GM21619 (cell line): Measurements from ENCODE around the gene GATA5.

Source experiments
- ATAC-seq: cut with Tn5 transposase; IDR thresholded peaks from one replicate; pipeline ENCODE4 v1.9.1; 2021; ENCODE audit not compliant: unreplicated experiment

GATA5 gene

GRCh38 chr20:62475772-62476055 lies at the start of gene GATA5:
TSS of gene GATA5 (minus strand) at chr20:62475995. CDS start at chr20:62475521, 474 bp downstream.
- ATAC-seq = no peak

GRCh38 chr20:62525014-62525413 lies 49.2 kb upstream of the GATA5 start:
- no peak for ATAC-seq

GRCh38 chr20:62524505-62524911 lies 48.7 kb upstream of the GATA5 start:
- no peak for ATAC-seq

GRCh38 chr20:62523473-62524203 lies 47.8 kb upstream of the GATA5 start:
- ATAC-seq = no peak

DNA sequence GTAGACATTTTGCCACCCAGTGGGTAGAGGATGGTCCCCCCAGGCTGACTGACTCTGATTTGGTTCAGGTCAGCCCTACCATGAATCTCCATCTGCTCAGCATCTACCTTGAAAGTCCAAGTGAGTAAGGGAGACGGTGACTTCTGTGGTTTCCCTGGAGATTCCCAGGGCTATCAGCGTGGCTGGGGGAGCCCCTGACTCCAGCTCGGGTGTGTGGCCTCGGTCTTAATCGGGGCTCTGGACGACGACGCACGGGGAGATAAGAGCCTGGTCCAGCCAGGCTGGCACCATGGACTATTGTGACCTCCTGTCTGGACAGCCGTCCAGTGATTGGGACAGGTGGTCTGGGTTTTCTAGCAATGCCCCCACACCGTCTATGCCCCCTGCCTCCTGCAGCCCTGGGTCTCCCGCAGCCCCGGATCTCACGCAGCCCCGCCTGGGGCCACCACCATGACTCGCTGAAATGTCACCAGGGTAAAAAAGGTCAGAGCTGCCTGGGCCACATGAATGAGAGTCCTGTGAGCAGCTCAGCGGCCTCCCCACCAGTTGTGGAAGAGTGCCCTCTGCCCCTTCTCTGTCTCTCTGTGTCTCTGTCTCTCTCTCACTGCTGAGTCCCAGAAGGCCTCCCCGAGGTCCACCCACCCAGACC lies 47.1 kb upstream of the GATA5 start:
- ATAC-seq = no peak

- no peak for ATAC-seq
These were observed 44.0 kb upstream of the GATA5 start for GRCh38 chr20:62519826-62520225.

DNA sequence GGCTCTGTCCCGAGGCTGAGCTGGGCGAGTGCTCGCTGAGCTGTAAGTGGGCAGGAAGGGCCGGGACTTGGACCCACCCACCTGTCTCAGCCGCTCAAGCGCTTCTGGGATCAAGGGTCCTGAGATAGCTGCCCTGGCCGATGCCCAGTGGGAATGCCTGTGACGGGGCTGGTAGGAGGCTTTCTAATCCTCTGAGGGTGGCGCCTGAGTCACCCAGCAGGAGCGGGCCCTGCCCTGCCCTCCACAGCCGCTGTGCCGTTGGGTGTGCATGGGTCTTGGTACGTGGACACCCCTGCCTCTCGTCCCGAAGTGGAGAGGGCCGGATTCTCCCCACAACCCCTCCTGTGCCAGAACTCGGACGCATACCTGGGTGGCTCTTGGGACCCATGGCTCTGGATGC lies 43.1 kb upstream of the GATA5 start:
- no peak for ATAC-seq

DNA sequence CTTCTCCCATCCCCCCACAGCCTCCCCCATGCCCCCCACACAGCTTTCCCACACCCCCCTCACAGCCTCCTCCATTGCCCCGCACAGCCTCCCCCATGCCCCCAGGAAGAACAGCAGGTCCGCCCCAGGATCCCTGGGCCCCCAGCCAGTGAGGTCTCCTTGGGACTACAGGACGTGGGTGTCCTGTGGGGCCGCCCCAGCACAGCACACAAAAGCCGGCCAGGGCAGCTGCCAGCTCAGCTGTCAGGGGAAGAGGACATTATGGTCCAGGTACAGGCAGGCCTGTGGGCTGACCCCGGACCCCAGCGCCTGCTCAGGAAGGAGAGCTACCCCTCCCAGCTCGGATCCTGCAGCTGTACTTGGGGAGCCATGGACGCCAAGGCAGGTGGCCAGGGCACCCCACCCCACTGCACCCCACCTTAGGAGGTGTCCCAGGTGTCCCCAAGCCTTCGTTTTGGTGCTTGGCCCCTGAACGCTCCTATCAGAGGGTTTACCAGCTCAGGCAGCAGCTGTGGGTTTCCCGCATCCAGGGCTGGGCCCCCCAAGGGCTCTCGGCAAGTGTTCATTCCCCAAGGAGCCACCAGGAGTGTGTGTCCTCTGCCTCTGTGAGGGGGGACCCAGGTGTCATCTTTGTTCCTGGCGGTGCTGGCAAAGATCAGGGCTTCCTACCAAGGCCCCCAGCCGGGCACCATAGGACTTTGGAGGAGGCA lies 42.3 kb upstream of the GATA5 start:
- ATAC-seq = no peak

DNA sequence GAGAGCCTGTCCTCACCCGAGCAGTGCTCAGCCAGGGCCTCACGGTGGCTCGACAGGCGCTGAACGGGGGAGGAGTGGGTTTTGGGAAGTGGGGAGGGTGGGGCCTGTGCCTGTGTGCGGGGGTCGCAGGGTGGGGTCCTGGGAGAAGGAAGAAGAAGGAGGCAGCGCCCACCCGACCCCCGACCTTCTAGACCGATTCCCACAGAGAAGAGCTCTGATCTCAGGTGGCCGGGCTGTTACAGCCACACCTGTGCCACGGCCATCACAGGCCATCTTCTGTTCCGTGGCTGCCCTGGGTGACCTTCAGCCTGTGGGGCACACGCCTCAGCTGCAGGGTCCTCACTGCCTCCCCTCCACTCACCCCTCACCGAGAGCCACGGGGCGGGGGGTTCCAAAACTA lies 41.4 kb upstream of the GATA5 start:
- no peak for ATAC-seq

DNA sequence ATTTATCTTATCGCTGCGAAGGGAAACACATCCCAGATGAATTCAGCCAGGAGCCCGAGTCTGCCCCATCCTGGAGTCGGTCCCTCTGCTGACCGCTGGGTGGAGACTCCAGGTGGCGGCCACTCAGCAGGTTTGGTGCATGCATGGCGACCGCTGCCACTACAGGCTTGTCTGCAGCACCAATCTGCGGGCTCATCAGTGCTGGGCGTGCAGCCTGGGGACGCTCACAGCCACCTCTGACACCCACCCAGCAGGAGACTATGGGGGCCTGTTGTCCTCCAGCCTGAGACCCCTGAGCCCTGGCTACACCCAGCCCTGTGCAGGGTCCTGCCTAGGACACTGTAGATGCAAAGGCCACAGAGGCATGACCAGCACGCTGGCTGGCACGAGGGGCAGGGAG lies 40.5 kb upstream of the GATA5 start:
- ATAC-seq = no peak

DNA sequence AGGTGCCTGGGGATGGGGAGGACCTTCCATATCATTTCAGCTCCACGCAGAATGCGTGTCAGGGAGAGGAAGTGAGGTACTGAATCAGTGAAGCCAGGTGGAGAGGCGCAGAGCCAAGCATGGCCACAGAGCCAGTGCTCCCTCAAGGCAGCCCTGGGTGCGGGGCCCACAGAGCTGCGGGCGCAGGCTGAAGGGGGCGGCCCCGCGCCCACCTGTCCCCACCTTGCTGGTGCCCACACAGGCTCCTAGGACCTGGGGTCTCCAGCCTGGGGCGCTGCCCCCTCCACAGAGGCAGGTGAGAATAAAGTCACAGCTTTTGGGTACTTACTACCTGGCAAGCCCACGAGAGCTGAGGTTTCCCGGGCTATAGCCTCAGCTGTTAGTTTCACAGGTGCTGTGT lies 40.0 kb upstream of the GATA5 start:
- ATAC-seq = no peak

GRCh38 chr20:62515280-62515679 lies 39.5 kb upstream of the GATA5 start:
- ATAC-seq = no peak

DNA sequence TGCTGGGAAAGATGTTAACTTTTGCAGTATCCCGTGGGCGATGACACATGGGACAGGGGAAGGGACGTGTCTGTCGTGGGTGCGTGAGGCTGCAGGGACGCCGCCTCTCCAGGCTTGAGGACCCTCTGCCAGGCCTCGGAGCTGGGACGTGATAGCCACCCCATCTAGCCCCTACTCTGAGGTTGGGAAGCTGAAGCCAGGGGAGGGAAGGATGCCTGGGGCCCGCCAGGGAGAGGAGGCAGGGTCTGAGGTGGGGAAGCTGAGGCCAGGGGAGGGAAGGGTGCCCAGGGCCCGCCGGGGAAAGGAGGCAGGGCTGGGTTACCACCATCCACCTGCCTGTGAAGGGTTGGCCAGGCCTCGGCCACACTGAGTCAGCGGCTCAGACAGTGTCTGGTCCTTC lies 38.2 kb upstream of the GATA5 start:
- no peak for ATAC-seq

- ATAC-seq = no peak
These were observed 36.3 kb upstream of the GATA5 start for GRCh38 chr20:62511915-62512610.

DNA sequence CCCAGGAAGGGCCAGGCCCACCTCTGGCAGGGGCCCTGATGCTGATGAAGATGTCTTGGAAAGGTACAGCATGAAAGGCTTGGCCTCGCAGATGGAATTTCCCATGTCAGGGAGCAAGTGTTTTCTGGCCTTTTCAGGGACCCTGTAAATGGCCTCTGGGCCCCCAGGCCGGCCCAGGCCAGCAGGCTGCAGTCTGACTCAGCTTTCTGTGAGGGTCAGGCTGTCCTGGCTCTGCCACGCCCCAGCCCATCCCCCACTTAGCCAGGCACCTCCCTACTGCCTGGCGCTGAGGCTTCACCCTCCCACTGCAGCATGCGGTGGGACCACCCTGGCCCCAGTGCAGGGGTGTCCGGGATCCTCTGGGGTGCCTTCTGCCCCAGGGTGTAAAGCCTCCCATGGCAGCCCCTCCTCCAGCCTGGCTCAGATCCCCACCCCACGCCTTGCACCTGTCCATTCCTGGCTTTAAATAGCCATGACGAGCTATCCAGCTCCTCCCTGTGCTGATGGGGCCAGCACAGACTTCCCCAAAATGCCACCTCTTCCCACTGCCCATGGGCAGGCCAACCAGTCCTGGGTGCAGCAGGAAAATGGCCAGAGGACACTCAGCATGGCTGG lies 35.6 kb upstream of the GATA5 start:
- ATAC-seq = no peak

DNA sequence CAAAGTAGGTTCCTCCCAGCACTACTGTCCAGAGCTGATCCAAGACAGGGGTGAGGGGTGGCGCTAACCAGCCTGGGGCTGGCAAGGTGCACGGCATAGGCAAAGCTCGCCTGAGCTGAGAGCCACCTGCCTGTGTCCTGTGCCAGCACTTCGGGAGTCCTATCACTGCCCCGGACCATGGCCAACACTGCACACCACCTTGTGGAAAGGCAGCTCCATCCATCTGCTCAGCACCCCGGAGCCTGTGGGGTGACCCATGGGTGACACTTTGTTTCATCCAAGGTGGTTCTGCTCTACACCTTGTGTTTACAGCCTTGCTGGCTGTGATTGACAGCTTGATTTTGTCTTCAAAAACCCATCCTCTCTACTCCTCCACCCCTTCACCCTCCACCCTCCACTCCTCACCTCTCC lies 32.9 kb upstream of the GATA5 start:
- no peak for ATAC-seq

GRCh38 chr20:62507991-62508640 lies 32.3 kb upstream of the GATA5 start:
- no peak for ATAC-seq

- no peak for ATAC-seq
These were observed 31.5 kb upstream of the GATA5 start for GRCh38 chr20:62507323-62507722.

- no peak for ATAC-seq
These were observed 31.0 kb upstream of the GATA5 start for GRCh38 chr20:62506791-62507190.

- ATAC-seq = no peak
These were observed 30.3 kb upstream of the GATA5 start for GRCh38 chr20:62506087-62506486.
